Adrenal gland (tissue), 5 donors: Measurements from ENCODE around the gene PTGFRN.

Source experiments
- CTCF ChIP-seq, 6 experiments: fragments of 450-650 bp in 4 of 6; fragments of 200-600 bp in 2 of 6; sonication (generic) in 1 of 6; IDR thresholded peaks; 1 replicate in 5 of 6; 2 replicates in 1 of 6; pipeline versions ENCODE4 v1.5.1 to v1.8.0; 2016 to 2021; ENCODE audit warnings: antibody characterized with exemption in 6 of 6, mild to moderate bottlenecking in 2 of 6, moderate library complexity in 1 of 6
- POLR2A ChIP-seq, 2 donors: fragments of 450-650 bp; IDR thresholded peaks; one replicate each; pipeline ENCODE4 v1.6.1; 2017; ENCODE audit warnings: antibody characterized with exemption in 2 of 2, mild to moderate bottlenecking in 2 of 2, moderate library complexity in 1 of 2
- donor health status: DM: no; HTN: no; CAD: no.

- no peak for TF ChIP-seq POLR2A (IDR thresholded peaks at IDR 0.05)
- TF ChIP-seq CTCF (IDR thresholded peaks at IDR 0.05), result no peak
Observed at GRCh38 chr1:116961606-116962005, 51.9 kb downstream of the PTGFRN start.
